Smooth muscle cell (in vitro differentiated cells): ENCODE data around the gene SMYD3. TPM values are rescaled to one million over a fixed set of nuclear protein-coding genes. Genes with fewer than 3 reads are reported as not detected.

Experiments used
- DNase-seq: peaks from one replicate; lab custom pipeline; 2025; ENCODE audit not compliant: unreplicated experiment; lab: John Stamatoyannopoulos, UW
- H2AFZ ChIP-seq: fragments of 200-600 bp; sonication (generic); 2 replicates; pipeline ENCODE4 v1.6.0; 2016; ENCODE audit warnings: antibody characterized with exemption, low read depth, mild to moderate bottlenecking
- H3F3A ChIP-seq: fragments of 200-600 bp; sonication (generic); 2 replicates; pipeline ENCODE4 v1.6.0; 2017; ENCODE audit warnings: antibody characterized with exemption, low read depth
- H3K27ac ChIP-seq: fragments of 200-600 bp; sonication (generic); 2 replicates; pipeline ENCODE4 v1.5.1; 2016; ENCODE audit warnings: low read depth, mild to moderate bottlenecking
- H3K27me3 ChIP-seq: fragments of 200-600 bp; sonication (generic); 2 replicates; pipeline ENCODE4 v1.6.1; 2016; ENCODE audit warnings: low read depth, mild to moderate bottlenecking
- H3K36me3 ChIP-seq: fragments of 200-600 bp; sonication (generic); 2 replicates; pipeline ENCODE4 v1.5.1; 2016; ENCODE audit warnings: low read depth
- H3K4me1 ChIP-seq: fragments of 200-600 bp; sonication (generic); 2 replicates; pipeline ENCODE4 v1.5.1; 2016; ENCODE audit warnings: low read depth
- H3K4me2 ChIP-seq: fragments of 200-600 bp; sonication (generic); 2 replicates; pipeline ENCODE4 v1.6.0; 2016; ENCODE audit warnings: mild to moderate bottlenecking
- H3K4me3 ChIP-seq: fragments of 200-600 bp; sonication (generic); 2 replicates; pipeline ENCODE4 v1.5.1; 2016; ENCODE audit warnings: mild to moderate bottlenecking
- H3K79me2 ChIP-seq: fragments of 200-600 bp; sonication (generic); 2 replicates; pipeline ENCODE4 v1.6.0; 2016; ENCODE audit warnings: low read depth, mild to moderate bottlenecking
- H3K9ac ChIP-seq: fragments of 200-600 bp; sonication (generic); 2 replicates; pipeline ENCODE4 v1.6.0; 2016; ENCODE audit warnings: low read depth
- H3K9me3 ChIP-seq: fragments of 200-600 bp; sonication (generic); replicated peaks from 2 replicates; pipeline ENCODE4 v1.5.1; 2016; ENCODE audit warnings: low read depth
- H4K20me1 ChIP-seq: fragments of 200-600 bp; sonication (generic); 2 replicates; pipeline ENCODE4 v1.6.0; 2016; ENCODE audit warnings: low read depth
- CTCF ChIP-seq: fragments of 200-600 bp; sonication (generic); IDR thresholded peaks from 2 replicates; pipeline ENCODE4 v1.5.1; 2017; ENCODE audit warnings: borderline replicate concordance, mild to moderate bottlenecking, antibody characterized with exemption; ENCODE audit not compliant: insufficient read depth, poor library complexity, severe bottlenecking
- WGBS: methylation state at CpG from one replicate; pipeline ENCODE4 v1.1.7; 2016; ENCODE audit warnings: low lambda C conversion rate; 5-methylcytosine and 5-hydroxymethylcytosine counted together
- polyA plus RNA-seq: library from polyadenylated mRNA; unstranded; fragments of >200 nt; fragmentation: Nextera tagmentation; extraction: Ambion mirVana; gene quantifications from 2 replicates; pipeline ENCODE4 v1.2.1, GENCODE V29; 2016
- total RNA-seq: library from RNA; depleted of rRNA; stranded (reverse); fragments of >200 nt; gene quantifications from 2 replicates; pipeline ENCODE4 v1.2.3, GENCODE V29; 2014

Gene SMYD3
- total and polyA plus RNA-seq, 2 experiments from 2014 or later: 162 to 301 TPM

GRCh38 chr1:245779797-245780755 lies 727.0 kb downstream of the SMYD3 start:
- WGBS: 96% methylated on average over 9 of the region's 9 CpGs
- DNase-seq: no peak
- no peaks in the 10 kb centered on the region for H3K9me3 ChIP-seq
- no peaks in the 10 kb centered on the region for H3F3A ChIP-seq
- no peak overlapping the region for H3K9ac ChIP-seq
- H3K27me3 ChIP-seq: no peaks in the 10 kb centered on the region
- peaks cover 9% of the 10 kb centered on the region for H3K79me2 ChIP-seq
- H3K27ac ChIP-seq: no peak overlapping the region
- H4K20me1 ChIP-seq: no peaks in the 10 kb centered on the region
- no peak overlapping the region for H3K4me3 ChIP-seq
- no peak overlapping the region for H3K4me2 ChIP-seq
- no peak overlapping the region for H2AFZ ChIP-seq
- no peak for TF ChIP-seq CTCF
- no peaks in the 10 kb centered on the region for H3K36me3 ChIP-seq
- no peaks in the 10 kb centered on the region for H3K4me1 ChIP-seq

- WGBS: 98% methylated on average over 3 of the region's 3 CpGs
- Histone ChIP-seq H3K79me2 (peaks cover 9% of the 10 kb centered on the region), H3F3A (peaks cover 5% of the 10 kb centered on the region), H2AFZ (no peak overlapping the region), H3K9ac (no peak overlapping the region), H3K27ac (no peak overlapping the region), H3K36me3 (no peaks in the 10 kb centered on the region), H3K27me3 (no peaks in the 10 kb centered on the region), H3K4me2 (no peak overlapping the region), H3K4me3 (no peak overlapping the region), H3K4me1 (no peaks in the 10 kb centered on the region), H3K9me3 (no peaks in the 10 kb centered on the region), H4K20me1 (no peaks in the 10 kb centered on the region)
- no peak for TF ChIP-seq CTCF
- no peak for DNase-seq
Measured at GRCh38 chr1:245777752-245778151, 729.3 kb downstream of the SMYD3 start.

- WGBS: 66% methylated on average over 5 of the region's 5 CpGs
- Histone ChIP-seq H3K9ac (no peak overlapping the region), H3K27ac (no peak overlapping the region), H3K27me3 (no peaks in the 10 kb centered on the region), H2AFZ (no peak overlapping the region), H3K4me1 (no peaks in the 10 kb centered on the region), H3K79me2 (peaks cover 9% of the 10 kb centered on the region), H3K4me3 (no peak overlapping the region), H3K9me3 (no peaks in the 10 kb centered on the region), H4K20me1 (peaks cover 2% of the 10 kb centered on the region), H3F3A (peaks cover 9% of the 10 kb centered on the region), H3K4me2 (no peak overlapping the region), H3K36me3 (no peaks in the 10 kb centered on the region)
- no peak for TF ChIP-seq CTCF
- DNase-seq: no peak
Measured at GRCh38 chr1:245776694-245777332, 730.3 kb downstream of the SMYD3 start.
